Type B pancreatic cell (in vitro differentiated cells): ENCODE results near the gene FGF14. TPM values are rescaled to one million over a fixed set of nuclear protein-coding genes. Genes with fewer than 3 reads are reported as not detected.

Experiments used
- DNase-seq: peaks from one replicate; pipeline ENCODE4 v3.0.0; 2021; ENCODE audit warnings: mixed read lengths; ENCODE audit not compliant: unreplicated experiment; ENCODE audit errors: extremely low spot score
- H3K27ac Mint-ChIP-seq: 2 replicates; pipeline ENCODE4 v1.8.0; 2021; ENCODE audit warnings: mild to moderate bottlenecking, mixed read lengths
- H3K27me3 Mint-ChIP-seq: 2 replicates; pipeline ENCODE4 v1.8.0; 2021; ENCODE audit warnings: mixed read lengths
- H3K36me3 Mint-ChIP-seq: 2 replicates; pipeline ENCODE4 v1.8.0; 2021; ENCODE audit warnings: mixed read lengths
- H3K4me1 Mint-ChIP-seq: one replicate; pipeline ENCODE4 v1.8.0; 2021; ENCODE audit warnings: mixed read lengths; ENCODE audit not compliant: unreplicated experiment
- H3K4me3 Mint-ChIP-seq: 2 replicates; pipeline ENCODE4 v1.8.0; 2021; ENCODE audit warnings: mild to moderate bottlenecking, mixed read lengths
- H3K9me3 Mint-ChIP-seq: 2 replicates; pipeline ENCODE4 v1.8.0; 2021; ENCODE audit warnings: mixed read lengths
- CTCF ChIP-seq: fragments of 200-600 bp; sonication (generic); conservative IDR thresholded peaks from 2 replicates; pipeline ENCODE4 v1.5.0; 2021; ENCODE audit warnings: antibody characterized with exemption, mild to moderate bottlenecking
- microRNA-seq: library from miRNA; unstranded; fragments of <30 nt; microRNA quantifications from one replicate; pipeline ENCODE4, GENCODE V29; 2020
- total RNA-seq: library from RNA; stranded (reverse); gene quantifications from 2 replicates; pipeline ENCODE4 v1.2.1, GENCODE V29; 2021; ENCODE audit warnings: low replicate concordance

FGF14 gene
- total RNA-seq, 1 donor from 2014 or later, result 4.2 TPM

DNA sequence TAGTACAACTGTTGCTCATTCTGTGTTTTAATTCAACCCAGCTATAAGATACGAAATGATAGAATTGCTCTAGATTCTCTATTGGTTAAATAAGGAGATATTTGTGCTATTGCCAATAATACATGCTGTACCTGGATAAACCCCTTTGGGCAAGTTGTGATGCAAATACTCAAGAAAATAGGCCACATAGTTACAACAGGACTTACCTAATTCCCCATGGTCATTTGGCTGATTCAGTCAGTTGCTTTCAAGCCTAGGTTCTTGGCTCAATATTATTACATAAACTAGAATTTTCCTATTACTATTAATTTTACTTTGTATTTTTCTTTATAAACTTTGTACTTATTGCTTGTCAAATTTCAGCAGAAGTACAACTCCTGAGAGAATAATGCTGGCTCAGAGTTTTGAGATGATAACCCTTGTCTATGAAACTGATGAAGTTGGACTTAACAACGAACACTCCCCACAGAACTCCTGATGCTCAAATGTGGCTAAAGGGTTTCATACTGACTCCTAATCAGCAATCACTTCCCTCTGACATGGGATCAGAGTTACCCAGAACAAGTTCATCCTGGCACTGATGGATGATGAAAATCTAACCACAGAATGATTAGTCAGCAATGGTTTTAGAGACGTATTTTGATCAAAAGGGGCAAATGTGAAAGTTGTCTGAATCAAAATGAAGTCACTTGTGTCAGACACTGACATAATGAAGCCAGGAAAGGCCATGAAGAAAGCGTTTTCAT lies 728.3 kb downstream of the FGF14 start:
- no peak for DNase-seq
- H3K36me3 Mint-ChIP-seq, result no peaks in the 10 kb centered on the region
- no peaks in the 10 kb centered on the region for H3K9me3 Mint-ChIP-seq
- no peak overlapping the region for H3K27ac Mint-ChIP-seq
- H3K4me3 Mint-ChIP-seq, result no peak overlapping the region
- no peak for TF ChIP-seq CTCF
- peaks cover 4% of the 10 kb centered on the region for H3K27me3 Mint-ChIP-seq
- H3K4me1 Mint-ChIP-seq, result no peaks in the 10 kb centered on the region

- no peak for TF ChIP-seq CTCF
- Mint-ChIP-seq H3K4me3 (no peak overlapping the region), H3K4me1 (no peaks in the 10 kb centered on the region), H3K36me3 (no peaks in the 10 kb centered on the region), H3K9me3 (no peaks in the 10 kb centered on the region), H3K27me3 (peaks cover 3% of the 10 kb centered on the region), H3K27ac (no peak overlapping the region)
- DNase-seq, result no peak
These were observed 740.0 kb downstream of the FGF14 start for GRCh38 chr13:101661839-101662238.

Small RNAs within 50 kb of the gene (microRNA-seq; reads per million reads assigned to microRNA genes)
- gene MIR2681 (not detected), gene MIR4705 (not detected)

Other genes starting within 250 kb of the FGF14 start
- 43.6 and 54.4 TPM in 2 replicates for gene TPP2, start 194.9 kb upstream of the FGF14 start, total RNA-seq